GM12872 (cell line): ENCODE measurements around the gene GRIN3B.

Experiments used
- CTCF ChIP-seq: IDR thresholded peaks from 3 replicates; pipeline ENCODE4 v1.5.1; 2011; ENCODE audit warnings: low read depth, mild to moderate bottlenecking, low read length, moderate library complexity; ENCODE audit not compliant: insufficient read depth

Gene GRIN3B

GRCh38 chr19:1055886-1056620, 55.8 kb downstream of the GRIN3B start:
- no peak for TF ChIP-seq CTCF

GRCh38 chr19:1057176-1057855, 57.1 kb downstream of the GRIN3B start:
- peak; percentile 70 for TF ChIP-seq CTCF

GRCh38 chr19:1058112-1058511, 57.9 kb downstream of the GRIN3B start:
- TF ChIP-seq CTCF: no peak
